Measurements from ENCODE around the gene PHYHD1.

GRCh38 chr9:128946571-128947276 is 25.9 kb downstream of the PHYHD1 start:
- TF ChIP-seq, protein P1, sequence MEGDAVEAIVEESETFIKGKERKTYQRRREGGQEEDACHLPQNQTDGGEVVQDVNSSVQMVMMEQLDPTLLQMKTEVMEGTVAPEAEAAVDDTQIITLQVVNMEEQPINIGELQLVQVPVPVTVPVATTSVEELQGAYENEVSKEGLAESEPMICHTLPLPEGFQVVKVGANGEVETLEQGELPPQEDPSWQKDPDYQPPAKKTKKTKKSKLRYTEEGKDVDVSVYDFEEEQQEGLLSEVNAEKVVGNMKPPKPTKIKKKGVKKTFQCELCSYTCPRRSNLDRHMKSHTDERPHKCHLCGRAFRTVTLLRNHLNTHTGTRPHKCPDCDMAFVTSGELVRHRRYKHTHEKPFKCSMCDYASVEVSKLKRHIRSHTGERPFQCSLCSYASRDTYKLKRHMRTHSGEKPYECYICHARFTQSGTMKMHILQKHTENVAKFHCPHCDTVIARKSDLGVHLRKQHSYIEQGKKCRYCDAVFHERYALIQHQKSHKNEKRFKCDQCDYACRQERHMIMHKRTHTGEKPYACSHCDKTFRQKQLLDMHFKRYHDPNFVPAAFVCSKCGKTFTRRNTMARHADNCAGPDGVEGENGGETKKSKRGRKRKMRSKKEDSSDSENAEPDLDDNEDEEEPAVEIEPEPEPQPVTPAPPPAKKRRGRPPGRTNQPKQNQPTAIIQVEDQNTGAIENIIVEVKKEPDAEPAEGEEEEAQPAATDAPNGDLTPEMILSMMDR (IDR thresholded peaks at IDR 0.05; ENCODE audit: low read depth, low read length) = no peak
- TF ChIP-seq POLR2A (IDR thresholded peaks at IDR 0.05; ENCODE audit: extremely low read depth, insufficient read length) (no peak), MAX (IDR thresholded peaks at IDR 0.05; ENCODE audit: low read depth, low read length) (no peak)

Data from NB4 (cell line).